Stimulated activated CD8-positive, alpha-beta memory T cell treated with anti-CD3 and anti-CD28 coated beads, Interleukin-15, amount 100 ng/mL, for 4 hours (primary cell): Measurements from ENCODE around the gene NEDD4L.

Experiments used
- DNase-seq, 2 donors: peaks; one replicate each; pipeline ENCODE4 v3.0.0-alpha.2; 2020; ENCODE audit warnings: low read depth in 2 of 2

NEDD4L gene

DNA sequence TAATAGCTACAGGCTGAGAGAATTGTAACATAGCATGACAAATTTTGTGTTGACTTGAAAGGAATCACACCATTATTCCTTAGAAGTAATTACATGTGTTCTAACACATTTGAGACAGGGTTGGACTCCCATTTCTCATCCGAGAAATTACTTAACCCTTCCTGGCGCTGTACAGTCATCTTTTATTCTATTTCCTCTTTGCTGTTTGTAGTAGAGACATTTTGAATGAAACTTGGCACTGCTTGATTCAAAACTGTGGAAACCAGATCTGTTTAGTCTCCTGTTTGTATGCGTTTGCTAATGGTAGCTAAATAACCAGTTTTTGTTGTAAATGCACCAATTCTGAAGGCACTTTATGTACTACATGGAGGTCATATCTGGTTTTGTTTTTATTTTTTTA is 352.9 kb downstream of the NEDD4L start:
- no peak for DNase-seq

DNA sequence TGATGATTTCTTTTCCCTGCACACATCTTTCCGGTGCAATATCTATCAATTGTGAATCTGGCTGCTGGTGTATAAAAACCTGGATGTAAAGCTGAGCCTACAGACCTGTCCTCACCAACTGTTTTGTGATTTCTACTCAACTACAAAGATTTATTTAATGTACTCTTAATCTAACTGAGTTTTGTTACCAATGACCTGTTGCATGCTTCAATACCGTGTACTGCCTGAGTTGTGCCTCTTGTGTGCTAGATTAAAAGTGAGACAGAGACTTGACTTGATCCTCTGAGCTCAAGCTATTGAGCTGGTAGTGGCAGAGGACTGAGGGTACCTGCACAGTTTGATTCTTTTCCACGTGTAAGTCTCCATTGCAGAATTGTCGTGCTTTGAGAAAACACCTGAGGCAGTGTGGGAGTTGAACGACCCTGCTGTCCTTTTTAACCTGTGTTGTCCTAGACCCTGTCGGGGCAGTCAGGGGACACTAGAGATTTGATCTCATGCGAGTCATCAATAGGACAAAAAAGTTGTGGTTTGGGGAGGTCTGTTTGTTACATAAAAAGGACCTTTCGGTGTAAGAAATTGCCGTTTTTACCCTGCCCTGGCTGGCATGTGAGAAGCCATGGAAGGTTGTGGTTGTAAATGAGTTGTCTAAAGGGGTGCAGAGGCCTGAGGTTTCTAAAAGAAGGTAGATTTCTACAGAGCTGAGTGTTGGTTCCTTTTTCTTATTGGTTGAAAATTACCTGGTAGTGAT is 353.5 kb downstream of the NEDD4L start:
- DNase-seq, result no peak

DNA sequence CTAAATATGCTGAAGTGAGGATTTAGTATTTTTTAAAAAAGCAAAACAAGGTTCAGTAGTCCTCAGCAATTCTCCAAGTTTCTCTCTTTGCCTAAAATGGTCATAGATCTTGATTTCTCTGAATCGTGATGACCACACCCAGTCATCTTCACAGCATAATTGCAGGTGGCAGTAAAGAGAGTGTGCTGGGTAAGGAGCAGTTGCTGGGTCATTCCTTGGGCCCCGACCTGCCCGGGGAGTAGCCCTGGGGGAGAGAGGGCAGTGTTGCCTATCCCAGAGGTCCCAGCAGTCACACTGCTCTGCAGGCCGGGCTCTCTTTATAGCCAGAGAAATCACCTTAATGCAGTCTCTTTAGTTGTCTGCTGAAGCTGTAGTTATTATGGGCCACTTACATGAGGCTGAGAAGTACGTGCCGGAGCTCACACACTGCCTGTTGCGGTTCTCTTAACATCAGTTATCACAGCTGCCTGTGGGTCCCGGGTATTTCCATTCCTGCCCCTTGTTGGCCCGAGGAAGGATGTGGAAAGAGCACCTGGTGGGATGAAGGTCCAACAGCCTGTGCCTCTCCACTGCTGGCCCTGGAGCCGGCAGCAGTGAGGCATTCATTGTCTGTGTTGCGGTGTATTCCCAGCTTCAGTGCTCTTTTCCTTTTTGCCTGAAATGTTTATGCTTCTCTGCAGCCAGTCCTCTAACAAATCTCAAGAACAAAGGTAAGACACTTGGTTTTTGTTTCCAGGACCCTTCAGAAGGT is 354.8 kb downstream of the NEDD4L start:
- DNase-seq, result no peak

DNA sequence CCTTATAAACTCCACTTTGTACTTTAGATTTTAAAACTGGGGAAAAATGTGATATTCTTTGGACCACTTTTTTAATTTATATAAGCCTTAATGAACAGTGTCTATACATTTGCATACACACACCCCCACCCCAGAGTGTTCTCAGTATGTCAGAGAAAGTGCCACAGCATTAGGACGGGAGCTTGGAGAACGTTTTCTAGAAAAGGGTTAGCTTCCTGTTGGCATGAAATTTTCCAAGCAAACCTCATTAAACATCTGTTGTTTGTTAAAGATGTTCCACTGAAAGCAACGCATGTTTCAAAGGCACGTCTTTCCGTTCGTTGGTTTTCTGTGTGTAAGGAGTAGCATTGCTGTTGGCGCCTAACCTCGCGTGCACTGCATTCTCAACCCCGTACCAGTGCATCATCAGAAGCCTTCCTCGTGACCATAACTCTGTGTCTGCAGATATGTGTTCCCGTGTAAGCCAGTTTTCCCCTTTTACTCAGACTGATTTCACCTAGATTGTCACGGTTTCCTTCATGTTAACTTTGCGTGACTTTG is 356.4 kb downstream of the NEDD4L start:
- DNase-seq, result no peak

DNA sequence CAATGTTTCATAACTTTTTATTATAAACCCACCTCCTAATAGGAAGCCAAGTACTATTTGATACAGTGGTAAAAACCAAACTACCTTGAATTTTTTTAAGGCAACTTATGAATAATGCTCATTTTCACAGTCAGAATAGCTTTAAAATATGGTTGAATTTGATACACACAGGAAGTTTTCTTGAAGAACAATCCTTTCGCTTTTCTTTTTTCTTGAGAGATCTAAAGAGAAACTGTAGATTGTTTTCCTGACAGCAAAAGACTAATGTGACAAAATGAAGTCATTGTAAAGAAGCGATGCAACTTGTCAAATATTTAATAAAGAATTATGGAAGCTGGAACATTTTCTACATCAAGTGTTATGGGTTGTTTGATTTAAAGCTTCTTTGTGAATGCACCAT is 357.2 kb downstream of the NEDD4L start:
- DNase-seq, result no peak

DNA sequence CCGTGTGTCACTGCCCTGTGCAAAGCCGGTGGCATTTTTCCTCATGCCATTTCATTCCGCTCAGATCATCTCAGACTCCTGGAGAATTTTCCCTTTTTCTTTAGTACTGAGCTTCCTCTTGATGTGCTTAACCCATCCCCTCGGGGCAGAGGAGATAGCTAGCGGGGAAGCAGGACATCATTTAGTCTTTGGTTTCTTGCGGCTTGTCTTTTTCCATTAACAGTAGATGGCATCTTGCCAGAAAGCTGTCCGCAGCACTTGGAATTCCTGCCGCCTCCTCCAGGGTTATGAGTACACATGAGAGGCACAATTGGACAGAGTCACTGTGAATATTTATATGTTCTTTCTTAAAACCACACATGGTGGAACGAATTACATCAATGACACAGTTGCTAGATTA is 358.2 kb downstream of the NEDD4L start:
- DNase-seq, result no peak

DNA sequence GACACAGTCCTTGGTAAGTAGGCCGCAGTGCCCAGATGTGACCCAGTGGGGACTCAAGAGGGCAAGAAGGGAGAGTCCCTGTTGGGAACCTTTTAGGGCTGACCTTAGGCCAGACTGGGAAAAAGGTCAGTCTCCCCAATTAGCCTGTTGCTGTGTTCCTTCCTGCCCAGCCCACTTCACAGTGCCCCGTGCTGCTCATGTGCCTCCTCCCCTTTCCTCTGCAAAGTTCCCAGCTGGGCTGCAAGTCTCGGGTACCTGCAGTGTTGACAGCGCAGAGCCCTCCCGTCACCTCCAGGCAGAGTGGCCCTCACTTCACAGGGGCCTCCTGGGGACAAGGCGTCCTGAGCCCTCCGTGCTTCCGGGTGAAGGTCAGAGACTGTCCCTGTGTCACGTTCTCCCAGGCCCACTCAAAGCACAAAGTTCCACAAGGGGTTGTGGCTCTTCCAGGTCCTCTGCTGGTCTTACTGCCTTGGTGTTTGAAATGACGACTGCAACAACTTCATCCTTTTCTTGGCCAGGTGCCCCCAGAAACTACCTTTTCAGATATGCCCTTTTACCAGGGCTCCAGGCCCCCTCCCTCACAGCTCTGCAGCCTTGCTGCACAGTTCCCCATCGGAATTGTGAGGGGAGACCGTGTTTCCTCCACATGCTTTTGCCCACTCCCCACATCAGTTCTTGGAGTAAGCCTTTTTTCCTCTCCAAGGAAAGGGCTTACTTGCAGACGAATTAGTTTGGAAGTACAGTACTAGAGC is 359.1 kb downstream of the NEDD4L start:
- DNase-seq, result no peak

DNA sequence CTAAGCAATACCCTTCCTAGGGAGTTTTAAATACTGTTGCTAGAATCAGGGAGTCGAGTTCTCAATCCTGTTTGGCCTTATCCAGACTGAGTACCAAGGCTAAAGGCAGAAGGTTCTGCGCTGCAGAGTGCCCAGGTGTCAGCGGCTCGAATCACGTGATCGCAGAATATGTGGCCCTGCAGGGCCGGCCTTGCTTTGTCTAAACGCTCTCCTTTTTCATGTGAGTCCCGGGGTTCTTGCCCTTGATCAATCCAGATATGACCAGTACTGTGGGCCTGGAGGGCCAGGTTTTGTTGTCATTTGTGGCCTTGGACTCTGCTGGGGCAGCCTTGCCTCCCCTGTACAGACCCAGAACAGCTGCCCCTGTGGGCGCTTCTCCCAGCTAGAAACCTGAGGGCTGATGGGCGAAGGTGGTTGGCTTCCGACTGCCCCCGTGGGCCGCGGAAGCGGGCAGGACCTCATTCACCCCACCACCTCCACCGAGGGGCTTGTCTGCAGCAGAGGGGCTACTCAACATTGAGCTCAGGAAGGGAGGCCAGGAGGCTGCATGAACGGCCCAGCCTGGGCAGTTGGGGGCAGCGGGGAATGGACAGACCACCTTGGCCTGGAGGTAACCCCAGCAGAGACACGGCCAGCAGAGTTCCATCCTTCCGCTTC is 359.9 kb downstream of the NEDD4L start:
- no peak for DNase-seq

DNA sequence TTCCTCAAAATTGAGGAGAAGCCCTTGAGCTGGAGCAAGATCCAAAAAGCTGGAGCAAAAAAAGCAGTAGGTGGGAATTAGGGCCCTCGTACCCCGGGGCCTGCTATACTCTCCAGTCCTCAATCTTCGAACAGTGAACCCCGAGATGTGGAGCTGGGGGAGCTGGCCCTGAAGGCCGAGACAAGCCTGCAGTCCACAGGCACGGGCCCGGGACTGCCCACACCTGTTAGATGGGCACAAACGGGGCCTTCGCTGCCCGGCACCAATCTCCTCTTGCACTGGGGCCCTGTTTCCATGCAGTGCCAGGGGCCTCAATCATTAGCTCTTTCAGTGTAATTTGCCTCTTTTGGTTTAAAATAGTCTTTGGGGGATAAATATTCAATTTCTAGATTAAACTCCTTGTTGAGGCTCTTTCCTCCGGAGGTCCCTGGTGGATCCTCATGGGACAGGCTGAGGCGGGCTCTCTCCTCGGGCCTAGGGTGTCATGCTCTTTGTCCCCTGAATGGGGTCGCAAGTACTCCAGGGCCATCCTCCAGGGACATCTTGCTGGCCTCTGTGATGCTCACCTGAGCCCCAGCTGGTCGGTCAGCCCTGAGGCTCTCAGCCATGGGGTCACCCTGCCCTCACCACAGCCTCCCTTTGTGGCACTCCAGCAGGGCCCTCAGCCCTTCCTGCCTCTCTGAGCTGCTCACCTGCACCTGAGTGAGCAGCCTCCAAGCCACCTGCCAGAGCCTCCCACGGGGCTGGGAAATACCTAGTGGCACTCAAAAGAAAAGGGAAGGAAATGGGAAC is 361.3 kb downstream of the NEDD4L start:
- DNase-seq, result no peak

DNA sequence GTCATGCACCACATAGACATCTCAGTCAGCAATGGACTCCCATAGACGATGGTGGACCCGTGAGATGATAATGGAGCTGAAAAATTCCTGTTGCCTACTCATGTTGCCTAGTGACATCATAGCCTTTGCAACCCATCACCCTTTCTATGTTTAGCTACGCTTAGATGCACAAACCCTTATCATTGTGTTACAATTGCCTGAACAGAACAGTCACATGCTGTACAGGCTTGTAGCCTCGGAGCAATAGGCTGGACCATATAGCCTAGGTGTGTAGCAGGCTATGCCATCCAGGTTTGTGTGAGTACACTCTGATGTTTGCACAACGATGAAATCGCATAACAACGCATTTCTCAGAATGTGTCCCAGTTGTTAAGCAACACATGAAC is 363.2 kb downstream of the NEDD4L start:
- no peak for DNase-seq

DNA sequence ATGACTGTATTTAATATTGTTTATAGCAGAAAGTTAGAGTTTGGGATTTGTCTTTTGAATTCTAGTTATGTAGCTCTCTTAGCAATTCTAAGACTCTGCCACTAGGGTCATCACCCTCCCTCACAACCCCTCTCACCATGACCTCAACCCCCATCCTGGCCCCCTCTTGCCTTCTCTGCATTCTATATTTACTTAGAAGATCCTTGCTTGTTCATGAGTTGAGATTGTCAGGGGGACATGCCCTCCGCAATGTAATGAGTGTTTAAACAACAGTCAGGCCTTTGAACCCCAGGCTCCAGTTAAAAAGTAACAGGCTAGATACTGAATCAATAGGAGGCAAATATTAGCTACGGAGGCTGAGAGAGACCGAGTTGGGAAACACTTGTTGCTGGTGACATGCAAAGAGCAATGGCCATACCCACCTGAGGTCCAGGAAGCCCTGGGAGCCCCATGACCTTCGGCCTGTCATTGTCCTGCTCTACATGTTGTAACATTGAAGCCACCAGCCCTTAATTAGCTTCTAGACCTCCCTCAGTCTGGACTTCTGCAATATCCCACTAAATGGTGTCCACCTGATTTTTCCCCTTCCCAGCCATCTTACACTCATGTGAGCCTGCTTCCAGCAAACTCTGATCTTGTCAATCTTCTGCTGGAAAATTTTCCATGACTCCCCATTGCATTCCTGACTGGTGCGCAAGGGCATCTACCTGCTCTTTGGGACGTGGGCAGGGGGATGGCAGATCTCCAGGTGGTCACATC is 363.8 kb downstream of the NEDD4L start:
- no peak for DNase-seq

DNA sequence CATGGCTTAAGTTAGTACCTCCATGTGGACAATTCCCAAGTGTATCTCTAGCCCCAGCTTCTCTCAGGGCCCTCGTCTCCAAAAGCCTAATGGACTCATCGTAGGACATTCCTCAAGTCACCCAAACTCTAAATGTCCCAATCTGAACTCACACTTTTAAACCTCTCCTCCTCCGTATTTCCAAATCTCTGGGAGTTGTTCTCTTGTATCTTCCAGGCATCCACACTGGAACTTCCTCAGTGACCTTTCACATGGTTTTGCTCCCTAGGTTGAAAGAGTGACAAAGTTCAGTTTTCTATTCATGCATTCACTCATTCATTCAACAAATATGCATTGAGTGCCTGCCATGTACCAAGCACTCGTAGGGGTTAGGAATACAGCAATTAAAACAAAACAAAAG is 364.6 kb downstream of the NEDD4L start:
- DNase-seq, result no peak

DNA sequence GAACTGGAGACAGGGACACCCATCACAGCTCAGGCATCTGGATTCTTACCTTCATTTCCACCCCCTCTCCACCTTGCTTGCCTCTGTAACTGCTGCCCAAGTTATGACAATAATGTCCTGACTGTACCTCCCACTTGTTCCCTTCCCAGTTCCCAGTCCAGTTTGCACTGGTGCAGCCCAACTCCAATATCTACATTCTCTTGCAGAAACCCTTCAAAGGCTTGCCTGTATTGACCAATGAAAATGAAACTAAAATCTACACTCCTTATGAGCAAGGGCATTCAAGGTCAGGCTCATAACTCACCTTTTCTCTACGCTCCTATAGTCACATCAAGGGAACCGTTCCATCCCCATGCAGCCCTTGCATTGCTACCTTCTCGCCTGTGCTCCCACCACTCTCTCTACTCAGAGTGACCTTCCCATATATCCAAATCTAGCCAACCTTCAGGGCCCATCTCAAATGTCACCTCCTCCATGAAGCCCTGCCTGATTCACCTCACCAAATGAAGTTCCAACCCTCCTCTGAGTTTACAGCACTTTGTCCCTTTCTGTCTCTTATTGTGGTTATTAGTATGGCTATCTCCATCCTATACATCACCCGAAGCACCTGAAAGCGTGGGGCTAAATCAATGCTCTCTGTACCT is 365.9 kb downstream of the NEDD4L start:
- no peak for DNase-seq

DNA sequence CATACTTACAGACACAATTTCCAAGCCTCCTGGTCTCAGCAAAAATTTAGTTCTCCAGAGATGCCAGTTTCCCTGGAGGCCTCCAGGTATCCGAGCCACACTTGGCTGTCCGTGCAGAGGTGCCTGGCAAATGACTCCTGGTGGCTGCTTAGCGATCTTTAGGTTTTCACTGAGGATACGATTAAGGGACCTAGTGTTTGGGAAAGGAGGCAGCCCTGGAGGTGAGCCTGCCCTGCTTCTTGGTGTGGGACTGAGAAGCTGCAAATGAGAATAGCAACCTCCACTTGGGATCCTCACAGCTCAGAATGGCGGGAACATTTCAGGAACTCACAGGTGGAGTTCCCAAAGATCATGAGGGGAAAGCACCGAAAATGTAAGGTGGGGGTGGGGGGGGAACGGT is 367.3 kb downstream of the NEDD4L start:
- no peak for DNase-seq

DNA sequence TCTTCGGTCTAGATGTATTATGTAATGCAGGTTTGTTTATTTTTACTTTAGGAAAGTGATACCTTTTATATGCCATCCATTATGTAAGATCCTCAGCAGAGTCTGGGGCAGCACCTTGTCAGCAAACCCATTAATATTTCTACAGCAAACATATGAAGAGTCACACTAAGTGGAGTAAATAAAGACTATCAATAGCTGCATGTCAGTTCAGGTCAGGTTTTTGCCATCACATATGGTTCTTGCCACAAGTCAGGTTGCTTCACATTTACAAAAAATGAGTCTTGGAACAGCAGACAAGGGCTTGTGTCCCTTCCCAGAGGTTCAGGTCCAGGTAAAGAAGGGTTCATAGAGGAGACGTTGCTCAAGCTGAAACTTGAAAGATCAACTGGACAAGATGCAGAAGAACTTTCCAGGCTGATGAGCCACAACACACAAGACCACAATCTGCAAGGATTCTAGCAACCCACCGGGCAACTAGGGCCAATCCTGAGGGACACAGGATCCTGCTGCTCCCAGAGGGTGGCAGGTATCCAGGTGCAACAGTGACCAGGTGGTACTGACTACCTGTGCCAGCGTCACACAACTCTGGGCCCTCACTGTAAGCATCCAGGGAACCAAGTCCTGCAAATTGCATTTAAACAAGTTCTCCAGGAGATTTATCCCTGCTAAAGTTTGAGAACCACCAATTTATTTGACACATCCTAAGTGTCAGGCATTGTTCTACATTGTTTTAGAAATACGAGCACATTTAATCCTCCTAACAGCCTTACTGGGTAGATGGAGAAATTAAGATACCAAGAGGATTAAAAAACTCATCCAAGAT is 369.0 kb downstream of the NEDD4L start:
- DNase-seq, result no peak

DNA sequence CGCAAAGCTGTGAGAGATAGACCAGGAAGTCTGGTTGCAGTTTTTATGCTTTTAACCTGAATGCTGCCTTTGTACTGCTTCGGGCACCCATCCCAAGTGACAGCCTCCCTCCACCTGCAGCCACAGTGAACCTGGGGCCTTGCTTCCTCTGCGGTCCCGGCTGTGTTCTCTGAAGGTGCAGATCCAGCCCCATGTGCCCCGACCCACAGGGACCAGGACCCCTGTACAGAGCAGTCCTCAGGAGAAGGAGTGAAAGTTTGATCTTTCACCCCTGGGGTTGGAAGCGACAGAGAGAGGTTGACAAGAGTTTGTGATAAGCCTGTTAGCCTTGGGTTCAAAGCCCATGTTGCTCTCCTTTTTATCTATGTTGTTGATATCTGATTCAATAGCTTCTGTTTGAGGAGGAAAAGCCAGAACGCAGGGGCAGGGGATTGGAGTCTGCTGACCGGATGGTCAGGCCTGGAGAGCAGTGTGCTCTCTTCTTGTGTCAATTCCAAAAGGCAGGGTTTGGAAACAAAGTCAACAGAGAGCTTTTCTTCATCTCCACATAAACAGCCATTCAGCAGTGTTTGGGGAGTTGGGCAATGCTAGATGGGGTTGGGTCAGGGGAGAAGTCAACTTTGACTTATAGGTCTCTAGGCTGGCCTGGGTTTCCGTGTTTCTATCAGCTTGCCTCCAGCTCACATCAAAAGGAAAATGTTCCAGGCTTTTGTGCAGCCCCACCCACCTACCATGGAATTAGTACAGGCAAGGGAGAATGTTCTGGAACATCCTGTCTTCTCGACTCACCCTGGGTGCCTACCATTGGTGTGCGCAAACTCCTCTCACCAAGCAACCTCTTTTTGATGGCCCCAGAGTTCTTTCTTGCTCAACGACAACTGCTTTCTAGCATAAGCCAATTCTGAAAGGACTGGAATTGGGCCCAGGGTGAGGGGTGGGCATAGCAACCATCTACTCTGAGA is 369.9 kb downstream of the NEDD4L start:
- no peak for DNase-seq

DNA sequence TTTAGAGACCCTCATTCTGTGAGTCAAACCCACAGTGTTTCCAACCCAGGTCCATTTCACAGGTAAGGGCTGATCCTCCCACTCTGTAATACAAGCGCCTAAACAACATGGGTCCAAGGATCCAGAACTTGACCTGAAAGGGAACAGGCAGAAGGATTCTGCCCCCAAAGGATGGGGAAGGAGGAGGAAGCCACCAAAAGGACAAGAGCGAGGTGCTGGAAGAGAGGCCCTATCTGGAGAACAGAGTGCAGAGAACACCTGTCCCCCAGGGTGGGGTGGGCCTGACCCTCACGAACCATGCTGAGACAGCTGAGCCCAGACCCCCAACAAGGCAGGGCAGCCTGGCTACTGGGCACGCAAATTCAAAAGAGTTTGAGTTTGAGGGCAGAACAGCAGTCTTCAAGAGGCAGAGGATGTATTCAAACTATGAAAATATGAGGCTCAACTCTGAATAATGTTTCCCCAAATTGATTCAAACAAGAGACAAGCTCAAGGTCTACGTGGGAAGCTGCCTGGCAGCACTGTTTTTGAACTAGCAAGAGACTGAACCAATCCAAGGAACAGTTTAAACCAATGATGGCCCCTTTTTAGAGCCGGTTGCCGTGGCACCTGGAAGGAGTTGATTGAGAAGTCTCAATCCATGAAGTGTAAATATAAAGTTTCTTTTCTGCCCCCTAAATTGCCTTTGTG is 372.1 kb downstream of the NEDD4L start:
- DNase-seq, result no peak
